Forelimb muscle (tissue), 1 donor: ENCODE results near the gene ZNF423. TPM values are rescaled to one million over a fixed set of nuclear protein-coding genes. Genes with fewer than 3 reads are reported as not detected.

Experiments used
- DNase-seq: peaks from one replicate; pipeline ENCODE4 v3.0.0-alpha.2; 2013; ENCODE audit warnings: low read depth
- polyA plus RNA-seq: library from polyadenylated mRNA; unstranded; fragments of 120-200 nt; gene quantifications from one replicate; pipeline ENCODE4 v1.2.1, GENCODE V29; 2013; ENCODE audit not compliant: insufficient read length

The ZNF423 gene
- polyA plus RNA-seq, 1 donor = 26.2 TPM

DNA sequence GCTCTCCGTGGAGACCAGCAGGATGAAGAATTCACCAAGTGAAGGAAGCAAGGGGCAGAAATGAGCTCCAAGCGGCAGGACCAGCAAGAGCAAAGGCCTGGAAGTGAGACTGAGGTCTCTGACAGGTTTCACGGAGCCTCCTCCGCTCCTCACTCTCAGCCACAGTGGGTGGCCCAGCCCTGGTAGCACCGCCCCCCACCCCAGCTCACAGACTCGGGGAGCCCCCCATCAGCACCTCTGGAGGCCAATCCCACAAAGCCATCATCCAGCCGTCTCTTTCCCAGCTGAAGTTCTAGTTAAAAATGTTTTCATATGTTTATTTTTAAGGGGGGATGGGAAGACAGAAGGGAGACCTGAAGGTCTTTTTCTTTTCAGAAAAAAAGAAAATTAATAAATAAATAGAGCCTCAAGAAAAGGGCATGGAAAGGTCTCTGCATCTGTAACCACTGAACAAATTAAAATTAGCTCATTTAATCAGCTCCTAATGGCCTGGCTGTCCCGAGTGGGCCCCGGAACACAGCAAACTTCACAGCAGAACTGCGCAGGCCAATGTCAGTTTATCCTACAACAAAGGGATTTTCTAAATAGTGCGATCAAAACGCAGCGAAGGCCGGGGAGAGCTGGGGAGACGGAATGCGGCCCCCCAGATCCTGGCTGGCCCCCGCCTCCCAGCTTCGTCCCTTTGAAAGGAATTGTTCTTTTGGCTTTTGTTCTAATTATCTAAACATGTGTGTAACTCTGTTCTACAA, 190.3 kb downstream of the ZNF423 start:
- DNase-seq = no peak

- no peak for DNase-seq
Measured at GRCh38 chr16:49664221-49665215, 191.4 kb downstream of the ZNF423 start.

DNA sequence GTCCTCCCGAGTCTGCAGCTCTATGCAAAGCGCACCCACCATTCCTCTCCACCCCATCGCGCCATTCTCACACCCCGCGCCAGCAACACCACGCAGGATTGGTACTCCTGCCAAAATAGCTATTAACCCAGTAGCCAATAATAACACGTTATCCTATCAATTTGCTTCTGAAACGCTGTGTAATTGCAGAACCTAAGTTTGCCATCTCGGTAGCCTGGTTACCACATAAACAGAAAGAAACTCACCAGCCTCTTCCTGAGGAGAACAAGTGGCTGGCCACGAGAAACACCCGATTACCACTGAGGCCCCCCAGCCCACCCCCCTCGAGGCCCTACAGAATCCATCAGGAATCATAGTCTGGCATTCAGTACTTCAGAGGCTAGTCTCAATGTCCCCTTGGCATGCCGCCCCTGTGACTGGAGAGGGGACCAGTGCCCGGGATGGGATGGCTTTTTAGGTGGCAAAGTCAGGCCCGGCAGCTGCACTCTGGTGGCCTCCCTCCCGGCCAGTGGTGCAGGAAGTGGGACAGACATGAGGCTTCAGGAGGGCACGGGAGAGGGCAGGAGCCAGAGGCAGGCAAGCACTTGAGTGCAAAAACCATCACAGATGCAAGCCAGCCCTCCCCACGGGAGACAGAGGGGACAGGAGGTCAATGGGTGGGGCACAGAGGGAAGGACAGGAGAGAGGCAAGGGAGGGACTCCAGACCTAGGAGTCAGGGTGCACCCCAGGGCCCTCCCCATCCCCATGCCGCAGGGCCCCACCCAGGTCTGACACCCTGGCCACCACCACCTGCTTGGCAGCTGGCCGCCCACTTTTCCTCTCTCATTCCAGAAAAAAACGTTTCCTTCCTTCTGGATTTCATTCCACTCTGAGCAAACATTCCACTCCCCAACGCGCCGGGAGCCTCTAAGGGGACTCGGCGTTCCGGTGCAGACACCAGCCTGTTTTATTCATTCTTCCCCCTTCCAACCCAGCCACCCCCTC, 192.5 kb downstream of the ZNF423 start:
- DNase-seq = no peak

- DNase-seq = no peak
Measured at GRCh38 chr16:49662569-49662968, 193.3 kb downstream of the ZNF423 start.

DNA sequence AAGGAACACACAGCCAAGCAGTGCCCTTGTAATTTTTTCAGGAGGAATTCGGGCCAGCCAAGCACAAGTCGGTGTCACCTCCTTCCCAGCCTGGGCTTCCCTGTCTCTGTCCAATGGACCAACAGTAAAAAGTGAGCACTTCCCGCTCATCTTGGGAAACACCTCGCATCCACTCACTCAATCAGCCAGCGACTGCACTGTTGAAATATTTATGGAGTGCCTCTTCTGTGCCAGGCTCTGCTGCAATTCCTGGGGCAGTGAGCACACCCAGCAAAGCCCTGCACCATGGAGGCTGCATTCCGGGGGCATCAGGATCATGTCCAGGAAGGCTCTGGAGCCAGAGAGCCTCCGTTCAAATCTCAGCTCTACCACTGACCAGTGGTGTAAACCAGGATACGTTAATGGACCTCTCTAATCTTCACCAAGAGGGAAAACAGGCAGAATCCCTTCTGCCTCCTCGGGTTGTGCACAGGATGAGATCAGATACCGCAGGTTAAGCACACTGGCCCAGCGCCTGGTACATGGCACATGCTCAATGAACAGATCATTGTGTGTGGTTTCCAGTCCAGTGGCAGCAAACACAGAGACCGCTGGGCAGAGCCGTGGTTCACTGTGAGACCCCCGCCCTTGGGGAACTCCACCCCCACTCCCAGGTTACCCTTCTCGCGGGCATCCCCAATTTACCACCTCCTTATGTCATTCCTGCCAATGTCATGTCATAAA, 194.3 kb downstream of the ZNF423 start:
- DNase-seq = no peak

DNA sequence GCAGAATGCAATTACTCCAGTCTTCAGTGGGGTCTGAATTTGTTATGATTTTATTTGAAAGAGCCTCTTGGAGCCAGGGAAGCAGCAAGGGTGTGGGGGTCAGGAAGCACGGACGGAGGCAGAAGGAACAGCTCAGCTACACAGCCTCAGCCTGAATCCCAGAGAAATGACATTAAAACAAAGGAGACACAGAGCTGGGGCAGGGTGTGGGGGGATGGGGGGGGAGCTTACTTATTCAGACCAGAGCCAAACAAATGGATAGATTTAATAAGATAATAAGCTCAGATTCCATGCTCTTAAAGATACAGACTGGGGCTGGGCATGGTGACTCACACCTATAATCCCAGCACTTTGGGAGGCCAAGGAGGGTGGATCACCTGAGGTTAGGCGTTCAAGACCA, 195.3 kb downstream of the ZNF423 start:
- DNase-seq = no peak

DNA sequence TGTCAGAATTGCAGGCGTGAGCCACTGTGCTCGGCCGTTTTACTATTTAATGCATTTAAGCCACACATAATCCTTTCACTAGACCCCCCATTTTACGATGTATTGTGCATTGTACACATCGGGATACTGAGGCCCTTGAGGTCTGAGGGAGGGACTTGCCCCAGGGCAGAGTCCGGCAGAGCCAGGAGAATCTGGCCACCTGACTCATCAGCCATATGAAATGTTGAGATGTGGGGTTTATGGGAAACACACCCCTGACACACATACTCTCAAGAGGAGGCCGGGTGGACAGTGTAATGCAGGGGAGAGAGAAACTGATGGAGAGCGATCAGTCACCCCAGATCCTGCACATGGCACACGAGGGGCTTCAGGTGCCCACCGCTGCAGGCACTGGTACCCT, 196.6 kb downstream of the ZNF423 start:
- DNase-seq = no peak

- DNase-seq = no peak
Measured at GRCh38 chr16:49658531-49658930, 197.4 kb downstream of the ZNF423 start.

DNA sequence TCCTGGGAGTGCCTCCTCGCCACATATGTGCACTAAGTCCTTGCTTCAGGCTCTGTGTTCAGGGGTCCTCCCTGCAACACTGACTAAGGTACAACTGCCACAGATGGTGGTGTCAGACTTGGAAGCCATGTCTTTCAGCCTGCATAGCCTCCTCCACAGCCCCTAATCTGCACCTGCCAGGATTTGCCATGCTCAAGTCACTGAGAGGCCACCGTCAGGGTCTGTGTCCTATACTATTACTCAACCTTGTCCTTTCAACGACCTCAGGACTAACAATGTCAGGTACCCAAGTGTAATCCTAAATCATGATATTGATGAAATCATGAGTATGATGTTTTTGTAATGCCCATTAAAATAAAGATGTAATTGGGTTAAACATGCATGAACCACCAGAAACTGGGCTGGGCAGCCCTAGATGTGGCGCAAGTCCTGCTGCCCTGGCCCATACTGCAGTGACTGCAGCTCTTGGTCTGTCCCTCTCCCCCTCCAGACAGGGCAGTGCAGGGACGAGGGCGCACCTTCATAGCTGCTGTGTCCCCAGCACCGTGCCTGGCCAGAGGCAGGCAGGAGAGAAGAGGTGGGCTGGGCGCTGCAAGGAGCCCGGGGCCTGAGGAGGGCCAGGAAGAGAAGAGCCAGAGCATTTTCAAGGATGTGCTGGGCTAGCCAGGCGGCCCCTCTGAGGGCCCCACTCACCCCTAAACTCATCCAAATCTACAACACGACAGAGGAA, 198.0 kb downstream of the ZNF423 start:
- DNase-seq = no peak

GRCh38 chr16:49654425-49654824, 201.5 kb downstream of the ZNF423 start:
- DNase-seq = no peak

DNA sequence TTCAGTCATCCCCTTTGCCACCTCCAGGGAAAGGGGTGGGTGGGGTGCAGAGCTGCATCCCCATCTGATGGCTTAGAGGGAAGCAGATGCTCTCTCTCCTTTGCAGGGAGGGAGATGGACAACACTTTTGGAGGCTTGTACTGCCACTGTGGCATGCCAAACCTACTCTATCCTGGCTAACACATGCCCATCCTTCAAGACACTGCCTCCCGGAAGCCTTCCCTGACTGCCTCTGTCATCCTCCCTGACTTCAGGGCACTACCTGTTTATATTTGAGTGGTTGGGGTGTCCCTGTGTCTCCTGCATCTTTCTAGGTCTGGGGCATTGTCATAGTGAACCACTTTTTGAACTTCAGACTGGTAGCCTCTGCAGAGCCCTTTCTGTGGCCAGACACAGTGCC, 202.3 kb downstream of the ZNF423 start:
- DNase-seq = no peak

GRCh38 chr16:49653173-49653570, 202.7 kb downstream of the ZNF423 start:
- DNase-seq = no peak

DNA sequence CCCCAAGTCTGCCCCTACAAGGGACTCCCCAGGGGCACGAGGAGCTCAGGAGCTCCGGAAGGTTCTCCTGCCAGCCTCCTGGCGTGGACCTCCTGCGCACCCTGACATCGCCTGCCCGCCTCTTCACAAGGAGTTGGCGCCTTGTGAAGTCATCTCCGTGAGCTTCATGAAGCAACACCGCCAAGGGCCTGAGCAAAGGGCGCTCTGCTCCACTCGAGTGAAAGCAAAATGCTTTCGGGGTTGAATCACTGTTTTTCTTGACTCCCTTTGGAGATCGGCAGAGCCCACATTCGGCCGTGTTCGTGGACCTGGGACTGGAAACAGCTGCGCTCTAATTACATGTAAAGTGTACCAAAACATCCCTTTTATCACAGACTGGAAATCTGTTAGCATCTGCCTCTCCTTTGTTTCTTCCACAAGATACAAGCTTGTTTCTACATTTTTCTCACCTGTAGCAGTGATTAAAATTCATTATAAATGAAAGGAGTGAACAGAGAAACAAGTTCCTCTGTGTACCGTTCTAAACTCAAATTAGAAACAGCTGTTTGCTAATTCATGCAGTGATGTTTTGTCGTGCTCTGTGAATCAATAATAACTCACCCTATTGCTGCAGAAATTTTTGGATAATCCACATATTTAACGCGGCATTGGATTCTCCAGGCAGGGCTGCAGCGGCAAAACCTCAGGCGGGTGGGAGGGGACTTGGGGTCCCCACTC, 203.3 kb downstream of the ZNF423 start:
- DNase-seq = no peak

- DNase-seq = no peak
Measured at GRCh38 chr16:49651996-49652395, 203.9 kb downstream of the ZNF423 start.

DNA sequence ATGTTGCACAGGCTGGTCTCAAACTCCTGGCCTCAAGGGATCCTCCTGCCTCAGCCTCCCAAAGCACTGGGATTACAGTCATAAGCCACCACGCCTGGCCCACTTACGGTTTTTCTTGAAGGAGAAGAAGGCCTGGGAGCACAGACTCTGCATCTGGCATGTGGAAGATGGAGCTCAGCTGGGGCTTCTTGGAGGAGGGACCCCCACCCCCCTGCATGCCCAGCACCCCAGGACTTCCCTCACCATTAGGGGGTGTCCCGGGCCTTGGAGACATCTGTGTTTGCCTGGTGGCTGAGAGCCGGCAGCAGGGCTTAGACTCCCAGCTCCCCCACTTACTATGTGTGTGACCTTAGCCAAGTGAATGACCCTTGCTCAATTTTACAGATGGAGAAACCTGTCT, 204.7 kb downstream of the ZNF423 start:
- DNase-seq = no peak

DNA sequence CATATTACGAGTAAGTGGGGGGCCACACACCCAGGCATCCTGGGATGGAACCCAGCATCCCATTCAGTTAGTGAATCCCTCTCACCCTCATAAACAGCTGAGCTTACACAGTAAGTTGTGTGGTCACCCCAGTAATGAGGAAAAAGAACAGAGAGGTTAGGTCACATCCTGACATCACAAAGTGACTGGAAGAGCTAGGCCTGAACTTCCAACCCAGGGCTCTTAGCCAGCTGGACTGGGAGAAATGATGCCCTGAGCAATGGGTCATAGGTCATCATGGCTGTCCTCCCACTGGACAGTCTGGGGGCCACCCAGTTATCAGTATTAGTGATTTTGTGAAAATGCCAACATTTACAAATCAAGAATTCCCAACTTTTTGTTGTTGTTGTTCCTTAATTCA, 205.3 kb downstream of the ZNF423 start:
- DNase-seq = no peak

DNA sequence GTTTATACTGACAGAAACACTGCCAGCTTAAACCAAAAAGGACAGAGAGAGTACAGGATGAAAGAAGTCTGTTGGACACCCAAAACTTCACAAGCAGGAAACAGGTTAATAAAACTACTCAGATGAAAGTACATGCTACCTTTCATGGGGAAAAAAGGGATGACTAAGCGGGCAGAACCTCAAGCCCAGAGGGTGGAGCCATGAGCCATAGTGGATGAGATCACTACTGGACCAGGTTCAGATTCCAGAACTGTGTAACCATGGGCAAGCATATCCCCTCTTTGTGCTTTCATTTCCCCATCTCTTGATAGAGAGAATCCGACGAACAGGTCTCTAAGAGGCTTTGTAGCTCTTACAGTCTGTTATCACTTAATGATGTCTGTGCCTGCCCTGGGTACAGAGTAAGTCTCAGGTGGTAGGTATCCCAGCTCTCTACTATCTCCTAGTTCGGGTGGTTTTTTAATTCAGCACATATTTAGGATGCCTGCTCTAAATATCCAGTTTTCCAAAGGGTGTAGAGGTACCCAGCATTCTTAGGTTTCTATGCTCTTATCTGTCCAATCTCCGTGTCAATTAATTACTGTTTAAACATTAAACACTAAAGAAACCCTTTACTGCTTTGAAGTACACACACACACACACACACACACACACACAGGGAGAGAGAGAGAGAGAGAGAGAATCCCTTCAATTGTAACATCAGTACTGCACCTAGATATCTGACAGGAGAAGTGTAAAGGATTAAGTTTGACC, 206.7 kb downstream of the ZNF423 start:
- no peak for DNase-seq

DNA sequence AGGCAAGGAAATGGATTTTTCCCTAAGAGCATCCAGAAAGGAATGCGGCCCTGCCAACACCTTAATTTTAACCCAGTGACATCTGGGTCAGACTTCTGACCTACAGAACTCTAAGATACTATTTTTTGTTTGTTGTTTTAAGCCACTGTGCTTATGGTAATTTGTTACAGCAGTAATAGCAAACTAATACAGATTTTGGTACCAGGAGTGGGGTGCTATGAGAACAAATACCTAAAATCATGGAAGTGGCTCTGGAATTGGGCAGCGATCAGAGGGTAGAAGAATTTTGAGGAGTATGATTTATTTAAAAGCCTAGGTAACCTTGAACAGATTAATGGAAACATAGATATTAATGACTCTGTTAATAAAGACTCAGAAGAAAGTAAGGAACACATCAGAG, 208.2 kb downstream of the ZNF423 start:
- no peak for DNase-seq

DNA sequence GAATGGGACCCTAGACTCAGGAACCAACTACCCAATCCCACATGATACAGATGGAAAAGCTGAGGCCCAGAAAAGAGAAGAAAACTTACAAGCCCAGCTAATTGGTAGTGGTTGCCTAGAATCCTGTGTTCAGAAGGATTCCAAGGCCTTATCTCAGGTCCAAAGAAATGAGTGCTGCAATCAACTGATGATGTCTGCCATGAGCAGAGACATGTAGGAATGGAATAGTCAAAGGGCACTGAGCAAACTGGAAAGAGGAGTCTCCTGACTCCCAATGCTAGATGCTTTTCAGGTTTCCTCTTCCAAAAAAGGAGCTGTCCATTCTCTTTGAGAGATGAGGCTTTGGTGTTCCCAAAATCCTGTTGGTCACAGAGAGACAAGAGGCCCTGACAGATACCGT, 210.6 kb downstream of the ZNF423 start:
- no peak for DNase-seq
